ENCODE measurements around the gene PSMA4. TPM values are rescaled to one million over a fixed set of nuclear protein-coding genes. Genes with fewer than 3 reads are reported as not detected.

Gene PSMA4
- total RNA-seq, 1 experiment from 2014 or later: 294 TPM

- Histone ChIP-seq H3K4me2 (ENCODE audit: low read length) (no peak overlapping the region), H3K9ac (ENCODE audit: low read length) (no peak overlapping the region), H3K4me3 (replicated peaks in 1 of 2; ENCODE audit: low read depth in 1 of 2, low read length in 2 of 2) (no peak overlapping the region), H2AFZ (ENCODE audit: low read depth, low read length, poor library complexity, severe bottlenecking) (no peak overlapping the region), H4K20me1 (ENCODE audit: insufficient read depth) (no peaks in the 10 kb centered on the region), H3K9me3 (ENCODE audit: control insufficient read depth in 1 of 2, insufficient read depth in 1 of 2, low read depth in 1 of 2, low read length in 2 of 2) (no peaks in the 10 kb centered on the region), H3K79me2 (ENCODE audit: insufficient read depth, low read length) (no peaks in the 10 kb centered on the region), H3K27ac (ENCODE audit: low read depth, low read length) (no peak overlapping the region), H3K9me2 (ENCODE audit: insufficient read depth) (no peaks in the 10 kb centered on the region), H3K36me3 (ENCODE audit: control insufficient read depth in 1 of 2, insufficient read depth in 2 of 2, low read length in 2 of 2) (no peaks in the 10 kb centered on the region), H3K4me1 (ENCODE audit: control insufficient read depth in 1 of 2, insufficient read depth in 2 of 2, low read length in 2 of 2) (no peaks in the 10 kb centered on the region), H3K27me3 (ENCODE audit: insufficient read depth, low read length) (no peaks in the 10 kb centered on the region)
- ATAC-seq (no peak), DNase-seq (ENCODE audit: low read depth, low spot score) (no peak)
- TF ChIP-seq POLR2AphosphoS5 (IDR thresholded peaks at IDR 0.05; ENCODE audit: low read depth, low read length) (no peak), ELF1 (IDR thresholded peaks at IDR 0.05; ENCODE audit: borderline replicate concordance, low read depth) (no peak), RAD21 (IDR thresholded peaks at IDR 0.05; ENCODE audit: low read depth) (no peak), ZNF274 (IDR thresholded peaks at IDR 0.05; ENCODE audit: low read depth, low read length) (no peak), SRF (IDR thresholded peaks at IDR 0.05; ENCODE audit: low read depth) (no peak), MAX (IDR thresholded peaks at IDR 0.05) (no peak), FOSL1 (IDR thresholded peaks at IDR 0.05; ENCODE audit: low read depth) (no peak), SP1 (IDR thresholded peaks at IDR 0.05; ENCODE audit: low read depth) (no peak), EZH2 (IDR thresholded peaks at IDR 0.05) (no peak)
- no TSS peak for BruUV-seq (replicated peaks)
- CTCF ChIA-PET: no interaction called here
- POLR2A ChIA-PET: no interaction called here
- intact Hi-C loops (cut with micrococcal nuclease): no loop called here
- RAD21 ChIA-PET (ENCODE audit: low non-redundant PET in 1 of 2, low total read pairs in 2 of 2, uncharacterized antibody in 2 of 2, unreplicated experiment in 2 of 2): no interaction called here
Measured at GRCh38 chr15:78533331-78533730, 6.9 kb upstream of the PSMA4 start.

GRCh38 chr15:78536134-78536533 lies 4.1 kb upstream of the PSMA4 start:
- CTCF ChIA-PET: no interaction called here
- RAD21 ChIA-PET (ENCODE audit: low non-redundant PET in 1 of 2, low total read pairs in 2 of 2, uncharacterized antibody in 2 of 2, unreplicated experiment in 2 of 2): no interaction called here
- no peak for ATAC-seq

More at GRCh38 chr15:78536134-78536533, 4.1 kb upstream of the PSMA4 start:
- H3K4me2 ChIP-seq (ENCODE audit: low read length): no peak overlapping the region
- peaks cover 10% of the 10 kb centered on the region for H3K79me2 ChIP-seq (ENCODE audit: insufficient read depth, low read length)
- no TSS peak for BruUV-seq (replicated peaks)
- H3K36me3 ChIP-seq (ENCODE audit: control insufficient read depth in 1 of 2, insufficient read depth in 2 of 2, low read length in 2 of 2): no peaks in the 10 kb centered on the region
- no peaks in the 10 kb centered on the region for H3K9me2 ChIP-seq (ENCODE audit: insufficient read depth)
- no peak overlapping the region for H3K4me3 ChIP-seq (replicated peaks in 1 of 2; ENCODE audit: low read depth in 1 of 2, low read length in 2 of 2)
- no peaks in the 10 kb centered on the region for H3K9me3 ChIP-seq (ENCODE audit: control insufficient read depth in 1 of 2, insufficient read depth in 1 of 2, low read depth in 1 of 2, low read length in 2 of 2)
- H3K9ac ChIP-seq (ENCODE audit: low read length): no peak overlapping the region
- POLR2A ChIA-PET: no interaction called here
- H3K27ac ChIP-seq (ENCODE audit: low read depth, low read length): no peak overlapping the region
- intact Hi-C loops (cut with micrococcal nuclease): no loop called here
- no peak overlapping the region for H2AFZ ChIP-seq (ENCODE audit: low read depth, low read length, poor library complexity, severe bottlenecking)
- DNase-seq (ENCODE audit: low read depth, low spot score): no peak
- TF ChIP-seq SP1 (IDR thresholded peaks at IDR 0.05; ENCODE audit: low read depth) (no peak), ZFX (IDR thresholded peaks at IDR 0.05) (no peak), CTCF (IDR thresholded peaks at IDR 0.05 in 2 of 3, conservative IDR thresholded peaks at IDR 0.05 in 1 of 3; ENCODE audit: borderline replicate concordance in 1 of 3, insufficient read depth in 1 of 3, low read depth in 2 of 3, low read length in 2 of 3) (no peak), CBX3 (IDR thresholded peaks at IDR 0.05; ENCODE audit: low read depth) (no peak), ELF1 (IDR thresholded peaks at IDR 0.05; ENCODE audit: borderline replicate concordance, low read depth) (no peak), EZH2phosphoT487 (IDR thresholded peaks at IDR 0.05; ENCODE audit: borderline replicate concordance) (no peak), ATF3 (IDR thresholded peaks at IDR 0.05) (no peak), RAD21 (IDR thresholded peaks at IDR 0.05; ENCODE audit: low read depth) (no peak)
- peaks cover 0 to 7% of the 10 kb centered on the region in 2 experiments; a peak in 1 of 4 replicates for H3K4me1 ChIP-seq (ENCODE audit: control insufficient read depth in 1 of 2, insufficient read depth in 2 of 2, low read length in 2 of 2)
- H4K20me1 ChIP-seq (ENCODE audit: insufficient read depth): no peaks in the 10 kb centered on the region
- no peaks in the 10 kb centered on the region for H3K27me3 ChIP-seq (ENCODE audit: insufficient read depth, low read length)
